Measurements from ENCODE around the gene NSG2.
A peak's percentile ranks its signal among the peaks of the same experiment; 100 is the strongest.
"Not testable (repeated sequence)": the region's sequence is repeated elsewhere in the genome, so short reads cannot be mapped to it uniquely, and the experiment has no call there.

NSG2 gene

GRCh38 chr5:174120401-174121005 lies 75.0 kb downstream of the NSG2 start:
- TF ChIP-seq POLR2AphosphoS5 (IDR thresholded peaks at IDR 0.05; ENCODE audit: borderline replicate concordance, low read depth, low read length) (no peak), FOXP2 (optimal IDR thresholded peaks at IDR 0.05; ENCODE audit: control extremely low read depth, extremely low read length, insufficient read depth) (no peak), EZH2 (IDR thresholded peaks at IDR 0.05) (no peak)
- Histone ChIP-seq H3K4me3 (no peak overlapping the region), H3K9me3 (ENCODE audit: low read depth, low read length) (no peaks in the 10 kb centered on the region), H3K36me3 (ENCODE audit: insufficient read depth, low read length) (no peaks in the 10 kb centered on the region), H3K9ac (ENCODE audit: insufficient read length) (peak overlapping the region; percentile 49), H3K27ac (peak overlapping the region; percentile 94)
- DNase-seq (ENCODE audit: low read depth, low spot score), result no peak

DNA sequence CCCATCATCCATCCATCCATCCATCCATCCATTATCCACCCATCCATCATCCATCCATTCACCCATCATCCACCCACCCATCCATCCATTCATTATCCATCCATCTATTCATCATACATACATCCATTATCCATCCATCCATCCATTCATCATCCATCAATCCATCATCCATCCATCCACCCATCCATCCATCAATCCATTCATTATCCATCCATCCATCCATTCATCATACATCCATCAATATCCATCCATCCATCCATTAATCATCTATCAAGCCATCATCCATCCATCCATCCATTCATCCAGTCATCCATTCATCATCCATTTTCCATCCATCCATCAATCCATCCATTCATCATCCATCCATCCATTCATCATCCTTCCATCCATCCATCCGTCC lies 89.0 kb downstream of the NSG2 start:
- TF ChIP-seq FOXP2 (optimal IDR thresholded peaks at IDR 0.05; ENCODE audit: control extremely low read depth, extremely low read length, insufficient read depth) (no peak), POLR2AphosphoS5 (IDR thresholded peaks at IDR 0.05; ENCODE audit: borderline replicate concordance, low read depth, low read length) (no peak), EZH2 (IDR thresholded peaks at IDR 0.05) (no peak)

GRCh38 chr5:174139623-174140022 lies 94.1 kb downstream of the NSG2 start:
- TF ChIP-seq EZH2 (IDR thresholded peaks at IDR 0.05), result no peak
- TF ChIP-seq FOXP2 (optimal IDR thresholded peaks at IDR 0.05; ENCODE audit: control extremely low read depth, extremely low read length, insufficient read depth), result no peak
- TF ChIP-seq POLR2AphosphoS5 (IDR thresholded peaks at IDR 0.05; ENCODE audit: borderline replicate concordance, low read depth, low read length), result no peak
- DNase-seq (ENCODE audit: low read depth, low spot score), result no peak
- H3K4me3 ChIP-seq, result no peak overlapping the region
- H3K9me3 ChIP-seq (ENCODE audit: low read depth, low read length), result no peaks in the 10 kb centered on the region
- no peak overlapping the region for H3K9ac ChIP-seq (ENCODE audit: insufficient read length)
- H3K36me3 ChIP-seq (ENCODE audit: insufficient read depth, low read length), result no peaks in the 10 kb centered on the region
- no peak overlapping the region for H3K27ac ChIP-seq

More for the DNA sequence above, 89.0 kb downstream of the NSG2 start:
- no peak for DNase-seq (ENCODE audit: low read depth, low spot score)
- Histone ChIP-seq H3K9ac (ENCODE audit: insufficient read length) (no peak overlapping the region), H3K27ac (no peak overlapping the region), H3K4me3 (no peak overlapping the region), H3K9me3 (ENCODE audit: low read depth, low read length) (no peaks in the 10 kb centered on the region), H3K36me3 (ENCODE audit: insufficient read depth, low read length) (no peaks in the 10 kb centered on the region)

DNA sequence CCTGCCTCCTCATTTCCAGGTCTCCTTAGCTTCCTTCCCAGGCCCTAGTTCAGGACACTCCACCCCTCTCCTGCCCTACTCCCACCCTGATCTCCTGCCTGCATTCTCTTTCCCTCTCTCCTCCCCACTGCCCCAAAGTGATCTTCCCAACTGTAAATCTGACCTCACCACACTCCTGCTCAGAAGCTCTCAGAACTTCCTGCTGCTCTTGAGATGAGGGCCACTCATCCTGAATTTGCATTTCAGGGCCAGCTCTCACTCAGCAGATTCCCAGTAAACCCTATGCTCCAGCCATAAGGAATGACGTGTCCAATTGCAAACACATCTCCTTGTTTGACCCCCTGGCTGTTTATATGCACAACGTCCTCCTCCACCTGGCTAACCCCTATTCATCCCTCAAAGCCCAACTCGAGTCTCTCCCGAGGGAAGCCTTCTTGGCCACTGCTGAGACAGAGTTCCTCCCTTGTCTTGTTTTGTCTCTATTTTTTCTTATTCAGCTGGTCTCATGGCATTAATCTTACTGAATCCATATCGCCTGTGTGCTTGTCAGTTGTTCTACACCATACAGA lies 95.0 kb downstream of the NSG2 start:
- Histone ChIP-seq H3K9ac (ENCODE audit: insufficient read length) (no peak overlapping the region), H3K9me3 (ENCODE audit: low read depth, low read length) (no peaks in the 10 kb centered on the region), H3K4me3 (no peak overlapping the region), H3K27ac (no peak overlapping the region), H3K36me3 (ENCODE audit: insufficient read depth, low read length) (no peaks in the 10 kb centered on the region)
- TF ChIP-seq POLR2AphosphoS5 (IDR thresholded peaks at IDR 0.05; ENCODE audit: borderline replicate concordance, low read depth, low read length) (no peak), FOXP2 (optimal IDR thresholded peaks at IDR 0.05; ENCODE audit: control extremely low read depth, extremely low read length, insufficient read depth) (no peak), EZH2 (IDR thresholded peaks at IDR 0.05) (no peak)
- no peak for DNase-seq (ENCODE audit: low read depth, low spot score)

DNA sequence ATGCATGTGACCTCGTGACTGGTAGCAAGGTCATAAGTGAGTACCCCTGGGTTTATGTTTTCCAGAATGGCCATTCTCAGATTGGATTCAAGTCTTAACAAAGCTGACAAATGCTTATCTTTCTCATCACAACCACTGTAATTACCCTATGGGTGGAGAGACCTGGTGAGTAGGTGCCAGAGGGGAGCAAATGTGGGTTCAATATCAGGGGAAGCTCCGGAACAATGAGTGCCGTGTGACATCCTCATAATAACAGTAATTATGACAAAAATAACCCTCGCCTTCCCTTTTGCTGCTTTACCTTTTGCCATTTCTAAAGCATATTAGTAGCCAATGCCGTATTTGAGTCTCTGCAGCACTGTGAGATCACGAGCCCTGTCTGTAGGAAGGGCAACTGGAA lies 95.9 kb downstream of the NSG2 start:
- Histone ChIP-seq H3K36me3 (ENCODE audit: insufficient read depth, low read length) (no peaks in the 10 kb centered on the region), H3K27ac (no peak overlapping the region), H3K4me3 (no peak overlapping the region), H3K9ac (ENCODE audit: insufficient read length) (no peak overlapping the region), H3K9me3 (ENCODE audit: low read depth, low read length) (no peaks in the 10 kb centered on the region)
- TF ChIP-seq POLR2AphosphoS5 (IDR thresholded peaks at IDR 0.05; ENCODE audit: borderline replicate concordance, low read depth, low read length), result no peak
- TF ChIP-seq FOXP2 (optimal IDR thresholded peaks at IDR 0.05; ENCODE audit: control extremely low read depth, extremely low read length, insufficient read depth), result no peak
- TF ChIP-seq EZH2 (IDR thresholded peaks at IDR 0.05), result no peak
- no peak for DNase-seq (ENCODE audit: low read depth, low spot score)

GRCh38 chr5:174145091-174145490 lies 99.6 kb downstream of the NSG2 start:
- TF ChIP-seq FOXP2 (optimal IDR thresholded peaks at IDR 0.05; ENCODE audit: control extremely low read depth, extremely low read length, insufficient read depth) (no peak), POLR2AphosphoS5 (IDR thresholded peaks at IDR 0.05; ENCODE audit: borderline replicate concordance, low read depth, low read length) (no peak), EZH2 (IDR thresholded peaks at IDR 0.05) (no peak)
- Histone ChIP-seq H3K27ac (no peak overlapping the region), H3K4me3 (no peak overlapping the region), H3K9ac (ENCODE audit: insufficient read length) (no peak overlapping the region), H3K9me3 (ENCODE audit: low read depth, low read length) (no peaks in the 10 kb centered on the region), H3K36me3 (ENCODE audit: insufficient read depth, low read length) (no peaks in the 10 kb centered on the region)
- DNase-seq (ENCODE audit: low read depth, low spot score), result no peak

DNA sequence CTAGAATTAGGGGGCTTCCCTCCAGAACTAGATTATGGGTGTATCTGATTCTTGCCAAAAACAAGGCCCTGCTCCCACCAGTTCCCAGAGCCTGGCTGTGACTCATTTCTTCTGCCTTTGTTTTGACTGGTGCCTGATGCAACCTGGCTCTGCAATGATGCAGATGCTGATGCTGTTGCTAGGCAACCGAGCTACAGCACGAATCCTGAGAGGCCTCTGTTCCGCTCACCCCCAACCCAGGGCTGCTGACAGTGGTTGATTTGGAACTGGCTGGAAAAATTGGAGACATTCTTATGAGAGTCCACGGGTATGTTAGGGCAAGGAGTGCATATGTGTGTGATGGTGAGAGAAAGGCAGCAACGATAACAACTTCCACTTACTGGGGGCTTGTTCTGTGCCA lies 100.3 kb downstream of the NSG2 start:
- Histone ChIP-seq H3K9me3 (ENCODE audit: low read depth, low read length) (no peaks in the 10 kb centered on the region), H3K36me3 (ENCODE audit: insufficient read depth, low read length) (no peaks in the 10 kb centered on the region), H3K9ac (ENCODE audit: insufficient read length) (no peak overlapping the region), H3K27ac (no peak overlapping the region), H3K4me3 (no peak overlapping the region)
- DNase-seq (ENCODE audit: low read depth, low spot score), result no peak
- no peak for TF ChIP-seq POLR2AphosphoS5 (IDR thresholded peaks at IDR 0.05; ENCODE audit: borderline replicate concordance, low read depth, low read length)
- no peak for TF ChIP-seq FOXP2 (optimal IDR thresholded peaks at IDR 0.05; ENCODE audit: control extremely low read depth, extremely low read length, insufficient read depth)
- TF ChIP-seq EZH2 (IDR thresholded peaks at IDR 0.05), result no peak

DNA sequence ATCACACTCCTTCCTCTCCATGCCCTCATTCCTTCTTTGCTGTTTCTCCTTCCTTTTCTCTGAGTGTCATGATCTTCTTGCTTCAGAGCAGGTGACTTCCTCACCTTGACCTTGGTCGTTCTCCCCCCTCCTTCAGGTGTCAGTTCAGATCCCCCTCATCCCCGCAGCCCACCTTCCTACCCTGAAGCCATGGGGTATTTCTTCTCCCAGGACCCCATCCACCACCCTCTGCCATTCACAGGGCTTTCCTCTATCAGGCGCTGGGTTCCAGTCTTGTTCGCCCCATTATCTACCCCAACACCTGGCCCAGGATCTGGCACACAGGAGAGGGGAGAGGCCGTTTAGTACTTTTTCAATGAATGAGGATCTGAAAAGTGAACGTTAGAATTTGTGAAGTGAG lies 101.0 kb downstream of the NSG2 start:
- no peak for DNase-seq (ENCODE audit: low read depth, low spot score)
- H3K9ac ChIP-seq (ENCODE audit: insufficient read length), result no peak overlapping the region
- H3K4me3 ChIP-seq, result no peak overlapping the region
- no peaks in the 10 kb centered on the region for H3K9me3 ChIP-seq (ENCODE audit: low read depth, low read length)
- TF ChIP-seq FOXP2 (optimal IDR thresholded peaks at IDR 0.05; ENCODE audit: control extremely low read depth, extremely low read length, insufficient read depth) (no peak), EZH2 (IDR thresholded peaks at IDR 0.05) (no peak), POLR2AphosphoS5 (IDR thresholded peaks at IDR 0.05; ENCODE audit: borderline replicate concordance, low read depth, low read length) (no peak)
- no peak overlapping the region for H3K27ac ChIP-seq
- H3K36me3 ChIP-seq (ENCODE audit: insufficient read depth, low read length), result no peaks in the 10 kb centered on the region

GRCh38 chr5:174147012-174147411 lies 101.5 kb downstream of the NSG2 start:
- not testable (repeated sequence) for H3K27ac ChIP-seq; H3K4me3 ChIP-seq; H3K9me3 ChIP-seq (ENCODE audit: low read depth, low read length); H3K9ac ChIP-seq (ENCODE audit: insufficient read length); H3K36me3 ChIP-seq (ENCODE audit: insufficient read depth, low read length); DNase-seq (ENCODE audit: low read depth, low spot score)
